Adipocyte (in vitro differentiated cells): Measurements from ENCODE around the gene PPP1R1A.
A peak's percentile ranks its signal among the peaks of the same experiment; 100 is the strongest.

Source experiments
- DNase-seq: peaks from one replicate; pipeline ENCODE4 v3.0.0-alpha.2; 2015; ENCODE audit warnings: low read depth
- H3K27me3 ChIP-seq: replicated peaks from 2 replicates; pipeline ENCODE4 v1.7.0; 2013; ENCODE audit warnings: mild to moderate bottlenecking, low read length, moderate library complexity; ENCODE audit not compliant: control insufficient read depth, insufficient read depth
- H3K36me3 ChIP-seq: 2 replicates; pipeline ENCODE4 v1.7.0; 2013; ENCODE audit warnings: low read length, mild to moderate bottlenecking, moderate library complexity; ENCODE audit not compliant: control insufficient read depth, insufficient read depth, severe bottlenecking
- H3K4me1 ChIP-seq: 2 replicates; pipeline ENCODE4 v1.7.0; 2013; ENCODE audit warnings: mild to moderate bottlenecking, low read length, moderate library complexity; ENCODE audit not compliant: control insufficient read depth, insufficient read depth
- H3K4me3 ChIP-seq: 2 replicates; pipeline ENCODE4 v1.7.0; 2013; ENCODE audit warnings: mild to moderate bottlenecking, low read length, moderate library complexity
- H3K9ac ChIP-seq: 2 replicates; pipeline ENCODE4 v1.7.0; 2013; ENCODE audit warnings: mild to moderate bottlenecking, low read length, moderate library complexity
- H3K9me3 ChIP-seq: 2 replicates; pipeline ENCODE4 v1.7.0; 2013; ENCODE audit warnings: mild to moderate bottlenecking, low read length, moderate library complexity; ENCODE audit not compliant: control insufficient read depth

PPP1R1A gene

DNA sequence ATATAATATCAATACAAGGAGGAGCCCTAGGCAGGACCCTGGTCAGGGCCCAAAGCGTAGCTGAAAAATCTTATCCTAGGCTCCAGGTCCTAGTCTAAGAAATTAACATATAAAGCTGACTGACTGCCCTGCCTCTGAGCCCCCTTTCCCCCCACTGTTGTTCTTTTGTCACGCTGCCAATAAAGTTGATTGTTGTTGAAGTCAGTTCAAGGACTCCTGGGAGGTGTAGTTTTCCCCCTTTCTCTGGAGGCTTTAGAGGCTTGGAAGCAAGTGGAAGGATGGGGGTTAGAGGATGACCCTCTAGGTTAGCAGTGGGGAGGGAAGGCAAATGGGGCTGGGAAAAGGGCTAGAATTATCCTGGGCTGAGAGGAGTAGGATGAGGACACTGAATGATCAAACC lies 3.2 kb downstream of the PPP1R1A start:
- no peaks in the 10 kb centered on the region for H3K9me3 ChIP-seq
- no peak overlapping the region for H3K4me3 ChIP-seq
- no peak overlapping the region for H3K9ac ChIP-seq
- peaks cover 34% of the 10 kb centered on the region for H3K4me1 ChIP-seq
- DNase-seq = no peak
- peaks cover 39% of the 10 kb centered on the region for H3K36me3 ChIP-seq
- H3K27me3 ChIP-seq = peaks cover 9% of the 10 kb centered on the region

DNA sequence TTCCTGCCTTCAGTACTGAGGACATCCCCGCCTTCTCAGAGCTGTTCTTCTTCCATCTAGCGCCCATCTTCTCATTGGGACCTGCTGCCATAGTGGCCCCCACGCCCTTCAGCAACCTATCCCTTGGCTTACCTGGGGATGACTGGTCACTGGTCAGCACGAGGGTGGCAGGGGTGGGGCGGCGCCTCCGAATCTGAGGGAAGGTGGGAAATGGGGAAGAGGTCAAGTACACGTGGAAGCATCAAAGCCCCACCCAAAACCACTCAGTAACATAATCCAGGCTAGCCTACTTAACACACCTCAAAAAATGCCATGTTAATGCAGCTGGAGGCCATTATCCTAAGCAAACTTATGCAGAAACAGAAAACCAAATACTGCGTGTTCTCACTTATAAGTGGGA lies 4.3 kb downstream of the PPP1R1A start:
- H3K36me3 ChIP-seq = peaks cover 44% of the 10 kb centered on the region
- no peak overlapping the region for H3K9ac ChIP-seq
- DNase-seq = no peak
- H3K4me1 ChIP-seq = peaks cover 28% of the 10 kb centered on the region
- H3K4me3 ChIP-seq = no peak overlapping the region
- peaks cover 9% of the 10 kb centered on the region for H3K27me3 ChIP-seq
- no peaks in the 10 kb centered on the region for H3K9me3 ChIP-seq

DNA sequence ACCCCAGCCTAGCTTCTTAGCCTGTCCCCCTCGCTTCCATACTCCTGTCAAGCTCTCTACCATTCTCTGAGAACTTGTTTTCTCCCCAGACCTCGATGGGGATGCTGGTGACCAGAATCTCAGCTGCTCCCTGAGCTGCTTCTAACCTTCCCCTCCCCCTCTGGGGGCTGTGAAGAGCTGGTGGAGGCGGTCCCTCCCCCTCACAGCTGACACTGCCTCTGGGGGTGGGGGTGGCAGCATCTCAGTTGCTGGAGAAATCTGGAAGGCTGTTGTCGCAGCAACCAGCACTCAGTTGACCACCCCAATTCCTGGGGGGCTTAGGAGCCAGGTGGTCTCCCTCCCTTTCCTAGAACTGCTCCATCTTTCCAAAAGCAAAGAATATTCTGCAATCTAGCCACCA lies 4.7 kb downstream of the PPP1R1A start:
- peaks cover 48% of the 10 kb centered on the region for H3K36me3 ChIP-seq
- no peak overlapping the region for H3K9ac ChIP-seq
- H3K9me3 ChIP-seq = no peaks in the 10 kb centered on the region
- peaks cover 24% of the 10 kb centered on the region for H3K4me1 ChIP-seq
- no peak overlapping the region for H3K4me3 ChIP-seq
- no peak for DNase-seq
- peaks cover 9% of the 10 kb centered on the region for H3K27me3 ChIP-seq

DNA sequence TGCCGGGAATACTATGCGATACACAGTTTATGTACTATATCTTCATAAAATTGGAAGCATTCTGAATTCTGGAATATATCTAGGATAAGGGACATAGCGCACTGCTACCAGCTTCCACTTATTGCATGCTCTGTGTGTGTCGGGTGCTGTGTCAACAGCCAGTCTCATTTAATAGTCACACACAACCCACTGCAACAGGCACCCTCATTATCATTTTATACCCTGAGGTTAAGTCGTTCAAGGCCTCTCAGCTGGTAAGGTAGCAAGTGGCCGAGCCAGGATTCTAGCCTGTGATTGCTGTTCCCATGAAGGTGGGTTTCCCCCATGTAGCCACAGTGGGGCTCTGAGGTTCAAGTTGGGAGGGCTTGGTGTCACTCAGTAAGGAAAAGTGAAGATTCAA lies 7.0 kb downstream of the PPP1R1A start:
- Histone ChIP-seq H3K4me1 (peaks cover 15% of the 10 kb centered on the region), H3K36me3 (peaks cover 68% of the 10 kb centered on the region), H3K9me3 (no peaks in the 10 kb centered on the region), H3K4me3 (no peak overlapping the region), H3K27me3 (peaks cover 7% of the 10 kb centered on the region), H3K9ac (no peak overlapping the region)
- DNase-seq = no peak

DNA sequence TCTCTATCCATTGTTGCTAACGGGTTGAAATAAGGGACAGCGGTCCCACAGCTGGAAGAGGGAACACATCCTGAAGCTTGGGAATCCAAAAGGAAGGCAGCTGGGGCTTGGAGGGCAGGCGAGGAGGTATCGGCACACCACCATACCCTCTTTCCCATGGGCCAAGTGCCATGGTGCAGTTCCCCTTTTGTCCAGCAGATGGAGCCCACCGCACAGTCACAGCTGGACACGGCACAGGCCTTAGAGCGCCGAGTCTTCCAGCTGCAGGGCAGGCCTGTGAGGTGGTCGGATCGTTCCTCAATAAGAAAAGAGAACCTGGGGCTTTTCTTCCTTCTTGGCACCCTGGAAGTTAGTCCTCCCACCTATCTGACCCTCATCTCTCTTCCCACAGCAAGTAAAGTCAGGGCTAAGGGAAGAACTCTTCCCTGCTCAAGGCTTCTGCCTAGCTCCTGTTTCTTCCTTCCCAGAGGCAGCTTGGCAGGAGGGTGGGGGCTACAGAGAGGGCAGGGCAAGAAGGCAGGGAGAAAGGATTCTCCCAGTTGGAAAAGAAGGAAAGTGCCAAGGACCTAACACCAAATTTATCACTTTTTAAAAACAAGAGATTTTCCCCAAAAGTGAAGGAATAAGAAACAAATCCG lies 8.6 kb downstream of the PPP1R1A start:
- no peaks in the 10 kb centered on the region for H3K27me3 ChIP-seq
- H3K4me1 ChIP-seq = peaks cover 6% of the 10 kb centered on the region
- no peak overlapping the region for H3K4me3 ChIP-seq
- no peaks in the 10 kb centered on the region for H3K9me3 ChIP-seq
- peaks cover 83% of the 10 kb centered on the region for H3K36me3 ChIP-seq
- peak overlapping the region; percentile 52 for H3K9ac ChIP-seq
- DNase-seq = peak; percentile 90

DNA sequence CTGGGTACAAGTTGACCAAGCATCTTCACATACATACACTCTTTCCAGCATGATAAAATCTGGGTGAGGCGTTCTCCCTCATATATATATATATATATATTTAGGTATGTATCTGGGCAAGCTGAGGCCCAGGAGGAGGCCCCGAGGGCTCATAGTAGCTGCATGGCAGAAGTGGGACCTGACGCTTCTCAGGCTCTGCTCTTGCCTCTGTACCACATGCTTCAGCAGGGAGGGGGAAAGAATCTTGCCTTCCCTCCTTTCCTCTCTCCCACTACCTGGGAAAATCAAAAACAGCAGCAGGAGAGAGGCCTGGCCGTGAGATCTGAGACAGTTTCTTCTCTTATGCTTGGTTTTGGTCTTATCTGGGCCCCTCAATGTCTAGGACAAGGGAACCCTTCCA lies 9.2 kb downstream of the PPP1R1A start:
- Histone ChIP-seq H3K4me1 (peaks cover 6% of the 10 kb centered on the region), H3K4me3 (no peak overlapping the region), H3K9ac (no peak overlapping the region), H3K9me3 (no peaks in the 10 kb centered on the region), H3K36me3 (peaks cover 87% of the 10 kb centered on the region), H3K27me3 (no peaks in the 10 kb centered on the region)
- no peak for DNase-seq

DNA sequence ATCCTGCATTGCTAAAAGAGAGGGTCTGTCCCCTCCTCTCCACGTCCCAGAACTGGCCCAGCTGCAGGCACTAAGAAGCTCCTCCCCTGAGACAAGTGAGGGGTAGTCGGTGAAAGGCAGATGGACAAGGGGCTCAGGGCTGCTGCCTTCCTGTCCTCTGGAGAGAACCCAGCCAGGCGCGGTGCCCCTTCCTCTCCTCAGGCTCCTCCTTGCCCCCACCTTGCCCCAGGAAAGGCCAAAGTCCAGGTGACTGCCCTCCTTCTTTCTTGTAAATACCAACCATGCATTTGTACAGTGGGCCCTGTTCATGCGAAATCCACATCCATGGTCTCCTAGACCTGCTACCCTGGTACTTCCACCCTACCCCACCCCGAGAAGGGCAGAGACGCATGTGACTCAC lies 9.7 kb downstream of the PPP1R1A start:
- H3K27me3 ChIP-seq = no peaks in the 10 kb centered on the region
- no peak overlapping the region for H3K9ac ChIP-seq
- H3K36me3 ChIP-seq = peaks cover 88% of the 10 kb centered on the region
- no peak overlapping the region for H3K4me3 ChIP-seq
- H3K4me1 ChIP-seq = peaks cover 6% of the 10 kb centered on the region
- DNase-seq = no peak
- H3K9me3 ChIP-seq = no peaks in the 10 kb centered on the region

DNA sequence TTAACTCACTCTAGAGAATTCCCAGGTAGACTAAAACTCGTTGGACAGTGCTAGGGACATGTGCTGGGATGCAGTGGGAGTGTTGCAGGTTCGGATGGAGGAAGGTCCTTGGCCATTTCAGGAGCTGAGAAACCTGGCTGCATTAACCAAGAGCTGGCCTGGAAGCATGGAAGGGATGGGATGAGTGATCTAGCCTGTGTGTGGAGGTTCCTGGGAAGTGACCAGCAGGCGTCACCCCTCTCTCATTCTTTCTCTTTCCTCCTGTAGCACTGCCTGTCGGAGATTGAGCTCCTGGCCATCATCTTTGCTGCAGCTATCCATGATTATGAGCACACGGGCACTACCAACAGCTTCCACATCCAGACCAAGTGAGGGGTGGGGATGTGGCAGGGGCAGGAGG lies 15.6 kb downstream of the PPP1R1A start:
- Histone ChIP-seq H3K27me3 (no peaks in the 10 kb centered on the region), H3K4me1 (no peaks in the 10 kb centered on the region), H3K36me3 (peaks cover 96% of the 10 kb centered on the region), H3K9me3 (no peaks in the 10 kb centered on the region), H3K4me3 (no peak overlapping the region), H3K9ac (no peak overlapping the region)
- no peak for DNase-seq

DNA sequence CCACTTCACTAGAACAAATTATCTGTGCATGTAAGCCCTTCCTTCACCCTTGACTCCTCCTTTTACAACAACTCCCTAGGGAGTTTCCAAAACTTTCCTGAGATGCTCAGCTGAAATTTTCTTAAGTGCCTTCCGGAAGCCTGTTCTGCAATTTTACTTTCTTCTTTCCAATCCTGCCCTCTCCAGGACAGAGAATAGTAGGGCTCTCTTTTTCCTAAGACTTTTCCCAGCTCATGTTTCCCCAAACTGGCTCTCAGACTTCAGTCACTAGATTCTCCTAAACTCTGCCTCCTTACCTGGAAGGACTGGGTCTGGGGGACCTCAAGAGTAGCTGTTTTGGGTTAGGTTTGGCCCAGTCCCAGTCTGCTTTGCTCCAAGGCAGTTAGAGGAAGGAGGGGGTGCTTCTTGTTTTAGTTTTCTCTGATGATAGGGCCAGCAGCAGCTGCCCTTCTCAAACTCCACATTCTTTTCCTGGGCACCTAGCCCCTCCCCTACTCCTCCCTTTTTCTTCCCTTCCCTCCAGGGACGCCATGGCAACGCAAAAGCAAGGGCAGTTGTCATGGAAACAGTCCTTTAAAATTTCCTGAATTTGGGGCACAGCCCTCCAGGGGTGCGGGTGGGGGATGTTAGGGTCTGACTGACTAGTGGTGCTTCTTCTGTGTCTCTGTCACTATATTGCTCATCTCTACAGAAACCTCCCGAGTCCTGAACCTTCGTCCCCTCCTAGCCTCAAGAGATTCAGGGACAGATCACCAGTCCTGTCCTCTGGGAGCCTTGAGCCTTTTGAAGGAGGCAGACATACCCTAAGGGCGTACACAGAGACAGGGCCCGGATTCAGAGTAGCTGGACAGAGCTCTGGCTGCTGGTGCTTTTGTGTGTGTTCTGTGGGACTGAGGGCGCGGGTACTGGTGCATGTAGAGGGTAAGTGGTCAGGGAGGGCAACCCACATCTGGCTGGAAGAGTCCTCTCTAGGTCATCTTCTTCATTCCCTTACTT lies 17.0 kb downstream of the PPP1R1A start:
- no peaks in the 10 kb centered on the region for H3K27me3 ChIP-seq
- no peak for DNase-seq

DNA sequence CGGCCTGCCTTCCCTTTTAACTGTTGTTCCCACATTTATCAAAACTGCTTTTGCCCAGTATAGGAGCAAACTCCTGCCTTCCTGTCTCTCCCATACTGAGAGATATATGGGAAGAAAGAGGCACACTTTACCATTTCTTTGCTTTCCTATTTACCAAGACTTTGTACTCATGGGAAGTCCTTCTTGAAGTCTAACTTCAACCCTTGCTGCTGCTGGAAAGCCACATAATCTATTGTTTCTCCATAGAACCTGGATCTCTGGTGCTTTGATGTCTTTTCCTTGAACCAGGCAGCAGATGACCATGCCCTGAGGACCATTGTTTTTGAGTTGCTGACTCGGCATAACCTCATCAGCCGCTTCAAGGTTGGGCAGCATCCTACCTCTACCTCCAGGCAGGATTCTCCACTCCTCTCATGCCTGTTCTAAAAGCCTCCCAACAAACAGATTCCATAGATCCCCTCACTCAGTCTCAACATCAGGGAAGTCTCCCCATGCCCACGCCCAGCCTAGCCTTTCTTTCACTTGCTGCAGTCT lies 18.4 kb downstream of the PPP1R1A start:
- H3K4me1 ChIP-seq = peaks cover 11% of the 10 kb centered on the region
- H3K9me3 ChIP-seq = no peaks in the 10 kb centered on the region
- H3K27me3 ChIP-seq = no peaks in the 10 kb centered on the region
- peaks cover 75% of the 10 kb centered on the region for H3K36me3 ChIP-seq
- H3K9ac ChIP-seq = no peak overlapping the region
- no peak overlapping the region for H3K4me3 ChIP-seq
- DNase-seq = no peak

More for the DNA sequence above, 17.0 kb downstream of the PPP1R1A start:
- H3K9ac ChIP-seq = no peak overlapping the region
- H3K4me3 ChIP-seq = no peak overlapping the region
- no peaks in the 10 kb centered on the region for H3K9me3 ChIP-seq
- peaks cover 89% of the 10 kb centered on the region for H3K36me3 ChIP-seq
- no peaks in the 10 kb centered on the region for H3K4me1 ChIP-seq

DNA sequence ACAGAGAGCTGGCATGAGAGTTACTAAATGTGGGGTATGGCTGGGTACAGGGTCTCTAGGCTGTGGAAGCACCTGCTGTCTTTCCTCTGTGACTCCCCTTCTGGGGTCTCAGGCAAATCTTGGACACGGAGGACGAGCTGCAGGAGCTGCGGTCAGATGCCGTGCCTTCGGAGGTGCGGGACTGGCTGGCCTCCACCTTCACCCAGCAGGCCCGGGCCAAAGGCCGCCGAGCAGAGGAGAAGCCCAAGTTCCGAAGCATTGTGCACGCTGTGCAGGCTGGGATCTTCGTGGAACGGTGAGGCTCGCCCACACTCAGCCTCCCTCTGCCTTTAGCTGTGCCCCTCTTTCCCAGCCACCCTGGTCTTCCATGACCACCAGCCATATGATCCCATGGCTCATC lies 19.4 kb downstream of the PPP1R1A start:
- Histone ChIP-seq H3K27me3 (no peaks in the 10 kb centered on the region), H3K36me3 (peaks cover 67% of the 10 kb centered on the region), H3K9me3 (no peaks in the 10 kb centered on the region), H3K4me1 (peaks cover 19% of the 10 kb centered on the region), H3K9ac (no peak overlapping the region), H3K4me3 (no peak overlapping the region)
- no peak for DNase-seq
